GM15510 (cell line): ENCODE data around the gene KLK10.

Experiments
- POLR2A ChIP-seq: IDR thresholded peaks from 3 replicates; pipeline ENCODE4 v1.6.1; 2011; ENCODE audit warnings: borderline replicate concordance; ENCODE audit not compliant: insufficient read length; ENCODE audit errors: extremely low read depth

The KLK10 gene

DNA sequence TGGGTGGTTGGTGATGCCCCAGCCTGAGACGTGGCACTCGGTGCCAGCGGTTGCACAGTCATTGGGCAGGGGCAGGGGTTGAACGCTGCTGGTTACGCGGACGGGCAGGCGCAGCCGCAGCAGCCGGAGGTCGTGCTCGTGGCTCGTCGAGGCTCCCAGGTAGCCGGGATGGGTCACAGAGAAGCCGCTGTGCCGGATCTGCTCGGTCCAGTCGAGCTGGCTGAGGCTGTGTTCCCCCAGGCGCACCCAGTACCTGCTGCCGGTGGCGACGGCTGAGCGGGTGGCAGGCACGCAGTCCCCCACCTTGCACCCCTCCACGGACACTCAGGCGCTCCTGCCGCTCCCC is 12.3 kb upstream of the KLK10 start:
- TF ChIP-seq POLR2A: no peak

DNA sequence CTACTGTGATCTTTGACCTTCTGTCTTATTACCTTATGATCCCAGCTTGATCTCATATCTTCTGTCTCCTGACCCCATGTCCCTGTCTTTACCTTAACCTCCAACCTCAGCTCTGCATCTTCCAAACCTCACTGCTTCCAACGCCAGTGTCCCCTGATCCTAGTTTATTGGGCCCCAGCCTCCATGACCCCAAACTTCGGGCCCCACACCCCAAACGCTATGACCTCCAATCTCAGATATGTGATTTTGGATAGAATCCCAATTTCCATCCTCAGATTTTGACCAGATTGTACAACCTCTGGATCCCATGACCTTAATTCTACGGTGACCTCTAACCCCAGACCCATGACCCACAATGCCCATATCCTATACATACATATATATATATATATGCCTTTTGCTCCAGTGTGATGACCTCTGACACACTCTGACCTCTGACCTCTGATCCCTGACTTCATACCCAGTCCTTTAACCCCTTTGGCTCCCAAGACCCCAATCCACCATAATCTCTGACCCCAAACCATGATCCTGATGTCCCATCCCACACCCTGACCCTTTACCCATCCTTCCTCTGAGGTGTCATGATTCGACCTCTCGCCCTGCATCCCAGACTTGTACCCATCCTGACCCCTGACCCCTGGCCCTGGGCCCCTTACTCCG is 11.8 kb upstream of the KLK10 start:
- TF ChIP-seq POLR2A: no peak

DNA sequence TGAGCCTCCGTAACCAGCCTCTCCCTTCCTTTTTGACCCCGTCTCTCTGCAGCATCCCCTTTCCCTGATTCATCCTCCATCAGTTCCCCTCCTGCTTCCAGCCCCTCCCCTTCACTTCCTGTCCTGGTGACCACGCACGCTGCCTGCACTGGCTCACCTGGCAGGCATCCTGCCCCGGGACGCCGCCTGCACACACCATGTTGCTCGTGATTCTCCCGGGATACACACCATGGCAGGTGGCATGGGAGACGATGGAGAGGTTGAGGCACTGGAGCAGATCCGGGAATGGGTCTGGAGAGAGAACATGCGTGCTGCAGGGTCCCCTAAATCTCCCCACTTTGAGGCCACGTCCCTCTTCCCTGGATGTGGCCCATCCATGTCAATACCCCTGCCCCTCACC is 11.1 kb upstream of the KLK10 start:
- no peak for TF ChIP-seq POLR2A

DNA sequence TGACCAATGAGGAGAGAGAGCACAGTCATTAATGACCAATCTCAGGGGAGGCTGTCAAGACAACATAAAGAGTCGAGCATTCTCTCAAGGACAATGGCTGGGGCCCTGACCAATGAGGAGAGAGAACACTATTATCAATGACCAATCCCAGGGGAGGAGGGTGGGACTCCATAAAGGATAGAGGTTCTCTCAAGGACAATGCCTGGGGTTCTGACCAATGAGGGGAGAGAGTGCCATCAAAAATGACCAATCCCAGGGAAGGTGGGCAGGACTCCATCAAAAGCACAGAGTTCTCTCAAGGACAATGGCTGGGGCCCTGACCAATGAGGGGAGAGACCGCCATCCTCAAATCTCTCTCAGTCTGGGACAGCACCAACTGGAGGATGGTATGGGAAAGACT is 10.2 kb upstream of the KLK10 start:
- no peak for TF ChIP-seq POLR2A

DNA sequence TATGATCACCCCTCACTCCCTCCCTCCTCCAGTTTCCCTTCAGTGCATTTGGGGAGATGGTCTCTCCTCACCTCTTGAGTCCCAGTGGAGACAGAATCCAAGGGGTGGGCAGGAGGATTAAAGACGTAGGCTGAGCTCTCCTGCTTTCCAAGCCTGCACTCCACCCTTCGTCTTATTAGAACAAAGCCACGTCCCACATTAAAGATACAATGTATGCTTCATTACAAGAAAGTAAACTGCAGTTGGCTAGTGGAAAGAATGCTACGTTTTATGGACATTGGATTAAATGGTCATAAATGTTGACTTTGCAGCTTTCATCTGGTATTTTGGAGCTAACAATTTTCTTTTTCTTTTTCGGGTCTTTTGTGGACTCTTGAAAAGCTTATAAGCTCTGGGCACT is 8.4 kb upstream of the KLK10 start:
- no peak for TF ChIP-seq POLR2A

DNA sequence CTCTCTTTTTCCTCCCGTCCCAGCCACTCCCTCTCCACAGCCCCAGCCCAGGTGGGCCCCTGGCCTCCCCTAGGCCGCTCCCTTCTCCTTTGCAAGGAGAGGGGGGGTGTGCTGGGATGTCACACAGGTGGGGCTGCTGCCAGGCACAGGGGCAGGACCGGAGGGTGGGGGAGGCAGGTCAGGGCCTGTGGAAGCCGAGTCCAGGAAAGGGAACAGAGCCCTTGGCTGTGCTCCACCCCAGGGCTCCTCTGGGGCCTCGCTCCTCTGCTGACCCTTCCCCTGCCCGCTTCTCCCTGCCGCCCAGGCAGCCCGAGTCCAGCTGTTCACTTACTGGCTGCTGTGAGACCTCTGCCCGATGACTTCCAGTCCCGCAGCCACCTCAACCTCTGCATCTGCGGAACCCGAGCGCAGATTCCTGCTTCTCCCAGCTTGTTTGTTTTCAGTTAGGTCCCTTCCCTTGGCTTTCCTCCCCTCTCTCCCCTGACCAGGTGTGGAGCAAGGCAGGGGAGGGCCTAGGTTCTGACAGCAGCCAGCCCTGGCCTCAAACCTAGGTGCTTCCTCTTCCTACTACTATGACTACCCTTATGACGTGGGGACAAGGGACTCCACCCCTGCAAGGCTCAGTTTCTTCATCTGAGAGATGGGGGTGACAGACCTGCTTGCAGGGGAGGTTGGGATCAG is 7.8 kb upstream of the KLK10 start:
- no peak for TF ChIP-seq POLR2A

DNA sequence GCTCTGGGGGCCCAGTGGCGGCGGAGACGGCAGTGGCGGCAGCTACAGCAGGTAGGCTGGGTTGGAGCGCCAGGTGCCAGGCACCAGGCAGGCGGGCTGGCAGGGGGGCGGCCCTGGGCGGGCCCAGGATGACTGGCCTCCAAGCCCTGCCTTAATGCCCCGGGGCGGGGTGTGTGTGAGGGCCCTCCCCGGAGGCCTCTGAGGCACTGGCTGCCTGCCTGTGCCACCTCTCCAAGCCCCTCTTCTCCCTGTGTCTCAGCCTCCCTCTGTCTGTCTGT is 7.0 kb upstream of the KLK10 start, which contains the start of gene KLK11:
TSS of gene KLK11 (minus strand) at position 63 of the 278 bp plus-strand sequence. CDS start 985 bp downstream, outside the sequence.
- TF ChIP-seq POLR2A: no peak

DNA sequence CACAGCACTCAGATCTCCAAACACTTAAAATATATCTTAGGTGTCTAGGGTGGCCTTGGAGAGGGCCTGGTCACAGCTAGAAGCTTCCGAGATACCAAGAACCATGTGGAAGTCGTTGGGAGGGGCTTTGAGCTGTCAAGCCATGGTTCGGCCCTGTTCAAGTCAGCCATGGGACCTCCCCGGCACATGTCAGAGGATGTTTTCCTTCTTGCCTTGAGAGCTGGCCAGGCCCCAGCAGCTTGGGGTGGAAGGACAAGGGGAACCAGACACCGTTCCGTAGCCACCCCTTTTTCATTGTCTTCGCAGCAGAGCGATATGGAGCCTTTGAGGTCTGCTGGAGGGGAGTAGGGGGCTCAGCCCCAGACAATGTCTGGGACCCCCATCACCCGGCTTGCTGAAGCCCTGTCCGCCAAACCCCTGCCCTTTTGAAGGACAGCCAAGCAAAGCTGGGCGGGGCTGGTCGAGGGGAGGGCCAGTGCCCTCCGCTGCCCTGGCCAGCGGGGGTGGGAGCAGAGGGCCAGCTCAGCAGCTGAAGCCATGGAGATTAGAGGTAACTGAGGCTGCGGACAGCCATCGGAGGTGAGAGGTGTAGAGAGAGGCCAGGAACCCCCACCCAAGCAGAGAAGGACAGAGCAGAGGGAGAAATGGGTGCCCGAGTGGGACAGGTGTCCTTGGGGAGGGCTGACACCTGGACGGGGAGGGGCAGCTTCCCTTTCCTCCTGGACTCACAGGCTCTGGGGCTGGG is 6.5 kb upstream of the KLK10 start:
- TF ChIP-seq POLR2A: no peak

DNA sequence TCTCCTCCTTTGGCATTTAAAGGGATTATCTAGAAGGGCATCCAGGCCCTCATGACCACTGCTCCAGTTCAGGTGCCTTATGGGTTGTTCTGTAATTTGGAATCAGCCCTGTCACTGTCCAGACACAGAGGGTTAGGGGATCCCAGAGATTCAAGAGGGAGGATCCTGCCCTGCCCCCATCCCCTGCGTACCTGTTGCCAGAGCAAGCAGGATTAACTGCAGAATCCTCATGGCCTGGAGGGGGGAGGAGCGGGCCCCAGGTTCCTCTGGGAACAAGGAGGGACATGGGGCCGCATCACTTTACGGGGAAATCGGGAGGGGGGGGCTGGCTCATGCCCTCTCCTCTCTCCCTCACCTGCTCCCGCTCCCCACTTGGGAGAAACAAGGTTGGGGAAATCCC is 5.9 kb upstream of the KLK10 start:
- TF ChIP-seq POLR2A: no peak

DNA sequence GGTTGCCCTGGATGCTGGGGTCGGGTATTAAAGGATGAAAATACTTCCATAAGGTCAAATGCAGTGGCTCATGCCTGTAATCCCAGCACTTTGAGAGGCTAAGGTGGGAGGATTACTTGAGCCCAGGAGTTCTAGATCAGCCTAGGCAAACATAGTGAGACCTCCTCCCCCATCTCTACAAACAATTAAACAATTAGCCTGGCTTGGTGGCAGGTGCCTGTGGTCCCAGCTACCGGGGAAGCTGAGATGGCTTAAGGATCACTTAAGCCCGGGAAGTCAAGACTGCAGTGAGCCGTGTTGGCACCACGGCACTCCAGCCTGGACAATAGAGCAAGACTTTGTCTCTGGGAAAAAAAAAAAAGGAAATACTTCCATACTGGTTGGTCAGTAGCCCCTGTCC is 5.4 kb upstream of the KLK10 start:
- no peak for TF ChIP-seq POLR2A

DNA sequence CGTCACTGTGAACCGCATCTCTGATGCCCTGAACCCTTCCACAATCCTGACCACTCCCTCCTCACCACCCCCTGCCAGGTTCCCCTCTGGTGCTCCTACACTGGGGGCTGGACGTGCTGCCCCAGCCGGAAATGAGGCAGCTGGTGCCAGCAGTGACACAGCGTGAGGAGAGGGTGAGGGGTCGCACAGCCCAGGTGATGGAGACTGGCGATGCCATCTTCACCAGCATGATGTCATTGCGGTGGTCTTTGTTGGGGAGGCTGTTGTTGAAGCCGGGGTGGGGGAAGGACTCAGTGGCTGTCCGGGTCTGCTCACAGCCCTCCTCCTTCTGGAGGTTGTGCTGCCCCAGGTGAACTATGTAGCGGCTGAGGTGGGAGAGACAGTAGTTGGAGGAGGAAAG is 4.4 kb upstream of the KLK10 start:
- no peak for TF ChIP-seq POLR2A

DNA sequence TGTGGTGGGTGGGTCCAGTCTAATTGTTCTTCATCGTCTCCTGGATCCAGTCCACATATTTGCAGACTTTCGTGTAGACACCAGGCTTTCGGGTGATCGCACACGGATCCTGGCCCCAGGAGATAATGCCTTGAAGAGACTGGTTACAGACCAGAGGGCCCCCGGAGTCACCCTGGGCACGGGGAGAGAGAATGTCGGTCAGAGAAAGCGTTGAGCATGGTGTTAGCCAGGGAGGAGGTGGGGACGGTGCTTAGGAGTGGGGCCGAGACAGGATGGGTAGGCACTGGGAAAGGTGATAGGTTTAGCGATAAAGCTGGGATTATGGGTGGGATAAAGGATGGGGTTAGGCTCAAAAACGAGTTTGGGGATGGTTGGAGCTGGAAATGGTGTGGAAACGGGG is 3.0 kb upstream of the KLK10 start:
- TF ChIP-seq POLR2A: no peak

DNA sequence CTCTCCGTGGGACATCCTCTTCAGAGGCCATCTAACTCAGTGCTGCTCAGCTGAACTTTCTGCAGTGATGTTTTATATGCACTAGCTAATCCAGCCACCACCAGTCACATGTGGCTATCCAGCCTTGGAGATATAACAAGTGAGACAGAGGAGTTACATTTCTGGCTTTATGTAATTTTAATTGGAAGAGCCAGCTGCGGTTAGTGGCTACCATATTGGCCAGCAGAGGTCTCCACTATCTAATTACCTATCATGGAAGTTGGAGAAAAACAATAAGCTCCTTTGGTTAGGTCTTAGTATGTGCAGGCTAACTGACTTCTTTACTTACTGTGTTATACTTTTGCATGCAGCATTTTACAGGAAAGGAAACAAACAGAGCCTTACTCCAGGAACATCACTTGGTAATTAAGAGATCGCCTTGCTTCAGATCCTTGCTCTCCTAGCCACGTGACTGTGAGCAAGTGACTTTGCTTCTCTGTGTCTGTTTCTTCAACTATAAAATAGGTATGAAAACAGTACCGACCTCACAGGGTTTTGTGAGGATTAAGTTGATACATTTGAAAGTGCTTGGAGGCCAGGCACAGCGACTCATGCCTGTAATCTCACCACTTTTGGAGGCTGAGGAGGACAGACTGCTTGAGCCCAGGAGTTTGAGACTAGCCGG is 1.6 kb upstream of the KLK10 start:
- TF ChIP-seq POLR2A: no peak

DNA sequence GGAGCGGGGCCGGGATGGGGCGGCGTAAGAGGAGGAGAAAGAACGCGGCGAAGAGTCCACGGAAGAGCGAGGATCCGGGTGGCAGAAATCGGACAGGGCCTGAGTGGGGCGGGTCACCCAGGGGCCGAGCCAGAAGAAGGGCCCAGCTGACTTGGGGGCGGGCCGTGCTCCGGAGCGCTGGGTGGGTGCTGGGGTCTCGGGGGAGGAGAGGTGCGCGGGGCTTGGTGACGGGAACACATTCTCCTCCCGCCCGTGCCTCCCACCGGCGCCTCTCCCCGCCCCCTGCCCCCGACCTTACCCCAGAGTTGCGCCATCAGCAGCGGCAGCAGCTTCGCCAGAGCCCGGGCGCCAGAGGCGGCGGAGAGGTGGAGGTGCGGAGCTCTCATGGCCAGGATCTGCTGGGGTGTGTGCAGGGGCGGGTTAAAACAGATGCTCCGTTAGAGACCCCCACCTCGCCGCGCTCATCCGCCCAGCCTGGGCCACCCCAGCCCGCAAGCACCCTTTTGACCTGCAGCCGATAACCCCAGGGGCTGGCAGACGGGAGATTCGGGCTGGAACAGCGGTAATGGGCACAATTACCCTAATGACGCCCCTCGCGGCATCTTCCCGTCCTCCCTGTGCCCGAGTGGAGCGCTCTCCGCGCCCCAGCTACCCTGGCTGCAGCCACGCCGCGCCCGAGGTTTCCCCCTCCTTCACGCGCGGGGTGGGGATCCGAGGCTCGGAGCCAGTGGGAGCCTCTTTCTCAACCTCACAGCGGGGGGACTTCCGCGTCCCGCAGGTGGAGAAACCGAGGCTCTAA is 565 bp downstream of the KLK10 start:
- TF ChIP-seq POLR2A: no peak
